ENCODE results near the gene HOTAIR. TPM values are rescaled to one million over a fixed set of nuclear protein-coding genes. Genes with fewer than 3 reads are reported as not detected.

Gene HOTAIR
- total and polyA plus RNA-seq, 2 donors (not counting 3 experiments of a cell fraction or from before 2014, with no cell fraction given): not detected

GRCh38 chr12:54021432-54022013, 46.8 kb upstream of the HOTAIR start:
- intact Hi-C loops (cut with micrococcal nuclease): no loop called here
- H3K27me3 ChIP-seq (ENCODE audit: control insufficient read depth in 2 of 2, insufficient read depth in 2 of 2, low read length in 2 of 2): peaks cover 82 to 92% of the 10 kb centered on the region in 2 experiments

GRCh38 chr12:54020591-54021405, 46.0 kb upstream of the HOTAIR start:
- FAIRE-seq: no peak
- Histone ChIP-seq H3K4me1 (ENCODE audit: control insufficient read depth, extremely low read depth, insufficient read depth, low read length) (peaks cover 3% of the 10 kb centered on the region), H3K79me2 (ENCODE audit: control insufficient read depth, insufficient read depth, low read length) (no peaks in the 10 kb centered on the region), H3K27ac (ENCODE audit: insufficient read depth, low read depth, low read length) (no peak overlapping the region), H3K9me1 (replicated peaks; ENCODE audit: control insufficient read depth, extremely low read depth, insufficient read depth, low read length) (no peaks in the 10 kb centered on the region), H3K4me2 (ENCODE audit: insufficient read depth, low read length) (no peak overlapping the region), H3K36me3 (ENCODE audit: control insufficient read depth in 2 of 2, extremely low read depth in 1 of 2, insufficient read depth in 2 of 2, low read length in 2 of 2) (no peaks in the 10 kb centered on the region), H4K20me1 (replicated peaks; ENCODE audit: control insufficient read depth, extremely low read depth, insufficient read depth, low read length) (no peaks in the 10 kb centered on the region), H2AFZ (ENCODE audit: low read depth, low read length) (no peak overlapping the region), H3K4me3 (replicated peaks in 1 of 3; ENCODE audit: insufficient read depth in 1 of 3, low read depth in 1 of 3, low read length in 3 of 3) (no peak overlapping the region), H3K9me3 (replicated peaks; ENCODE audit: control insufficient read depth, insufficient read depth, low read length) (no peaks in the 10 kb centered on the region), H3K9ac (replicated peaks; ENCODE audit: extremely low read depth, insufficient read depth, low read length) (no peak overlapping the region), H3K27me3 (ENCODE audit: control insufficient read depth in 2 of 2, insufficient read depth in 2 of 2, low read length in 2 of 2) (peaks cover 82 to 91% of the 10 kb centered on the region in 2 experiments)
- ChIA-PET POLR2A (no interaction called here), CTCF (interaction anchor here (1.6 to 2.6 kb wide), 3 partner anchors 12 to 187 kb away, joined by 5 to 9 read pairs (median 6); partner anchors contain the start of gene HOXC5)
- BruUV-seq (replicated peaks): no TSS peak
- dilution Hi-C loops (cut with MboI; ENCODE audit: extremely low pct_ligation_motif_present, low sequenced_read_pairs): no loop called here
- TF ChIP-seq EZH2 (IDR thresholded peaks at IDR 0.05; ENCODE audit: borderline replicate concordance, low read depth, low read length, severe bottlenecking): peak; percentile 12
- TF ChIP-seq, protein P1, sequence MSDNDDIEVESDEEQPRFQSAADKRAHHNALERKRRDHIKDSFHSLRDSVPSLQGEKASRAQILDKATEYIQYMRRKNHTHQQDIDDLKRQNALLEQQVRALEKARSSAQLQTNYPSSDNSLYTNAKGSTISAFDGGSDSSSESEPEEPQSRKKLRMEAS (IDR thresholded peaks at IDR 0.05; ENCODE audit: insufficient read depth, insufficient read length): no peak
- intact Hi-C loops (cut with micrococcal nuclease): no loop called here
- DNase-seq (ENCODE audit: low read depth, low spot score): no peak

More at GRCh38 chr12:54021432-54022013, 46.8 kb upstream of the HOTAIR start:
- no peak overlapping the region for H3K9ac ChIP-seq (replicated peaks; ENCODE audit: extremely low read depth, insufficient read depth, low read length)
- no peaks in the 10 kb centered on the region for H3K79me2 ChIP-seq (ENCODE audit: control insufficient read depth, insufficient read depth, low read length)
- H4K20me1 ChIP-seq (replicated peaks; ENCODE audit: control insufficient read depth, extremely low read depth, insufficient read depth, low read length): no peaks in the 10 kb centered on the region
- FAIRE-seq (no peak), DNase-seq (ENCODE audit: low read depth, low spot score) (no peak)
- dilution Hi-C loops (cut with MboI; ENCODE audit: extremely low pct_ligation_motif_present, low sequenced_read_pairs): no loop called here
- BruUV-seq (replicated peaks): no TSS peak
- no peaks in the 10 kb centered on the region for H3K9me3 ChIP-seq (replicated peaks; ENCODE audit: control insufficient read depth, insufficient read depth, low read length)
- no peak overlapping the region for H3K4me3 ChIP-seq (replicated peaks in 1 of 3; ENCODE audit: insufficient read depth in 1 of 3, low read depth in 1 of 3, low read length in 3 of 3)
- ChIA-PET CTCF (interaction anchor here (1.2 to 2.6 kb wide), 5 partner anchors 8 to 186 kb away, joined by 3 to 9 read pairs (median 5); partner anchors contain the start of gene HOXC5), POLR2A (no interaction called here)
- peaks cover 3% of the 10 kb centered on the region for H3K4me1 ChIP-seq (ENCODE audit: control insufficient read depth, extremely low read depth, insufficient read depth, low read length)
- TF ChIP-seq POLR2AphosphoS5 (IDR thresholded peaks at IDR 0.05; ENCODE audit: insufficient read depth, low read depth, low read length) (no peak), EZH2 (IDR thresholded peaks at IDR 0.05; ENCODE audit: borderline replicate concordance, low read depth, low read length, severe bottlenecking) (peak; percentile 54)
- no peak overlapping the region for H3K27ac ChIP-seq (ENCODE audit: insufficient read depth, low read depth, low read length)
- H3K36me3 ChIP-seq (ENCODE audit: control insufficient read depth in 2 of 2, extremely low read depth in 1 of 2, insufficient read depth in 2 of 2, low read length in 2 of 2): no peaks in the 10 kb centered on the region
- no peaks in the 10 kb centered on the region for H3K9me1 ChIP-seq (replicated peaks; ENCODE audit: control insufficient read depth, extremely low read depth, insufficient read depth, low read length)
- H2AFZ ChIP-seq (ENCODE audit: low read depth, low read length): no peak overlapping the region
- H3K4me2 ChIP-seq (ENCODE audit: insufficient read depth, low read length): no peak overlapping the region
